ENCODE data around the gene PABPC1L.

PABPC1L gene

DNA sequence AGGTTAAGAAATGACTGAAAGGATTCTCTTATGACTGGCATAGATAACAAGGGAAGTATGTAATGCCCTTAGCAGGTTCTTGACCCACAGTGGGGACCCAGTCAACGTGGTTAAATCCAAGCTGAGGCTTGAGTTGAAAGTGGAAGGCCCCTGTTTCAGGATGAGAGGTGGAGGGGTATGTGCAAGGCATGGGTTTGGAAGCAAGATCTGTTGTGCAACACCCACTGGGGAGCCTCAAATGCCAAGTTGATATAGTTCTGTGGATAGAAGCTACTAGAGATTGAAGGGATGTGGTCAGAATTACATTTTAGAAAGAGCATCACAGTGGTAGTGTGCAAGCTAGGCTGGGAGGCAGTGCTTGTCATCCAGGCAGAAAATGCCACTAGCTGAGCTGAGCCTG is 5.1 kb downstream of the PABPC1L start:
- in situ Hi-C loops (cut with MboI; ENCODE audit: low sequenced_read_pairs, unreplicated experiment), result no loop called here
- DNase-seq (ENCODE audit: low spot score), result no peak
- TF ChIP-seq, protein P1, sequence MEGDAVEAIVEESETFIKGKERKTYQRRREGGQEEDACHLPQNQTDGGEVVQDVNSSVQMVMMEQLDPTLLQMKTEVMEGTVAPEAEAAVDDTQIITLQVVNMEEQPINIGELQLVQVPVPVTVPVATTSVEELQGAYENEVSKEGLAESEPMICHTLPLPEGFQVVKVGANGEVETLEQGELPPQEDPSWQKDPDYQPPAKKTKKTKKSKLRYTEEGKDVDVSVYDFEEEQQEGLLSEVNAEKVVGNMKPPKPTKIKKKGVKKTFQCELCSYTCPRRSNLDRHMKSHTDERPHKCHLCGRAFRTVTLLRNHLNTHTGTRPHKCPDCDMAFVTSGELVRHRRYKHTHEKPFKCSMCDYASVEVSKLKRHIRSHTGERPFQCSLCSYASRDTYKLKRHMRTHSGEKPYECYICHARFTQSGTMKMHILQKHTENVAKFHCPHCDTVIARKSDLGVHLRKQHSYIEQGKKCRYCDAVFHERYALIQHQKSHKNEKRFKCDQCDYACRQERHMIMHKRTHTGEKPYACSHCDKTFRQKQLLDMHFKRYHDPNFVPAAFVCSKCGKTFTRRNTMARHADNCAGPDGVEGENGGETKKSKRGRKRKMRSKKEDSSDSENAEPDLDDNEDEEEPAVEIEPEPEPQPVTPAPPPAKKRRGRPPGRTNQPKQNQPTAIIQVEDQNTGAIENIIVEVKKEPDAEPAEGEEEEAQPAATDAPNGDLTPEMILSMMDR (IDR thresholded peaks at IDR 0.05; ENCODE audit: borderline replicate concordance, control extremely low read depth, extremely low read depth, insufficient read depth, missing control alignments), result no peak

DNA sequence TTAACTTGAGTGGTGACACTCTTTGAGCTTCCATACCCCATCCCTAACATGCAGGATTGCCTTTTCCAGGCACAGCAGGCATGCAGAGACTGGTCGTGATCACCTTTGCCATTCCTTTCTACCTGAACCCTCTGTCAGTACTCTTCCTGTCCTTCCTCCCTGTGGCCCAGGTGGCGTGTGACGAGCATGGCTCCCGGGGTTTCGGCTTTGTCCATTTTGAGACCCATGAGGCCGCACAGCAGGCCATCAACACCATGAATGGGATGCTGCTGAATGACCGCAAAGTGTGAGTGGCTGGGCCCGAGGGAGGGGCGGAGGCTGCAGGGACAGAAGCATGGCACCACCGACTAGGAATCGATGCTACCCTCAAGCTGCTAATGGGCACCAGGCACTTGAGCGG is 6.7 kb downstream of the PABPC1L start:
- TF ChIP-seq, protein P1 (IDR thresholded peaks at IDR 0.05; ENCODE audit: borderline replicate concordance, control extremely low read depth, extremely low read depth, insufficient read depth, missing control alignments), result no peak
- in situ Hi-C loops (cut with MboI; ENCODE audit: low sequenced_read_pairs, unreplicated experiment), result no loop called here
- no peak for DNase-seq (ENCODE audit: low spot score)

DNA sequence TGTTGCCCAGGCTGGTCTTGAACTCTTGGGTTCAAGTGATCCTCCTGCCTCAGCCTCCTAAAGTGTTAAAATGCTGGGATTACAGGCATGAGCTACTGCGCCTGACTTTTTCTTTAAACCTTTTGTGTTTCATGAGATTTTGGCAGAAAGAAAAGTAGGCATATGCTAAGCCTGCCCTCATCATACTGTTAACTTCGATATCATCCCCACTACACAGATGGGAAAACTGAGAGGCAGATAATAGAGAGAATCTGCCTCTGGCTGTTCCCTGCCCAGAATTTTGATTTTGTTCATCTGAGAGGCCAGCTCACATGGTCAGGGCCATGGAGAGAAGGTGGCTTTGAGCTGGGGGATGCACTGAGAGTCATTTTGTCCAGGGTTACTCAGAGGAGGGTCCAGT is 7.5 kb downstream of the PABPC1L start:
- DNase-seq (ENCODE audit: low spot score), result no peak
- in situ Hi-C loops (cut with MboI; ENCODE audit: low sequenced_read_pairs, unreplicated experiment), result no loop called here
- TF ChIP-seq, protein P1 (IDR thresholded peaks at IDR 0.05; ENCODE audit: borderline replicate concordance, control extremely low read depth, extremely low read depth, insufficient read depth, missing control alignments), result no peak

DNA sequence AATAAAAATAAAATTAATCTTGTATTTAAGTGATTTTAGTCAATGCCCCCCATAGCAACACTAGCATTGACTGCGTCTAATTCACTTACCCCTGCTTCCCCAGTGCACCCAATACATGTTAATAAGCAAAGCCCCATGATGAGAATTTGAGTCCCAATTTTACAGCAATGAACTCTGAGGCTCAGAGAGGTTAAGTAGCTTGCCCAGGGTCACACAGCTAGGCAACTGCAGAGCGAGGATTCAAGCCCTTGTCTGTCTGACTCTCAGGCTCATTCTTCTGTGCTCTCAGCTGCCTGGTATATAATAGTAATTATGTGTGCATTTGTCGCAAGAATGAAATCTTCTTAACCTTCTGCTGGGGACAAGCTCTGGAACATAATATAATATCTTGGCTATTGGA is 8.5 kb downstream of the PABPC1L start:
- TF ChIP-seq, protein P1 (IDR thresholded peaks at IDR 0.05; ENCODE audit: borderline replicate concordance, control extremely low read depth, extremely low read depth, insufficient read depth, missing control alignments), result no peak
- no peak for DNase-seq (ENCODE audit: low spot score)
- in situ Hi-C loops (cut with MboI; ENCODE audit: low sequenced_read_pairs, unreplicated experiment), result no loop called here

DNA sequence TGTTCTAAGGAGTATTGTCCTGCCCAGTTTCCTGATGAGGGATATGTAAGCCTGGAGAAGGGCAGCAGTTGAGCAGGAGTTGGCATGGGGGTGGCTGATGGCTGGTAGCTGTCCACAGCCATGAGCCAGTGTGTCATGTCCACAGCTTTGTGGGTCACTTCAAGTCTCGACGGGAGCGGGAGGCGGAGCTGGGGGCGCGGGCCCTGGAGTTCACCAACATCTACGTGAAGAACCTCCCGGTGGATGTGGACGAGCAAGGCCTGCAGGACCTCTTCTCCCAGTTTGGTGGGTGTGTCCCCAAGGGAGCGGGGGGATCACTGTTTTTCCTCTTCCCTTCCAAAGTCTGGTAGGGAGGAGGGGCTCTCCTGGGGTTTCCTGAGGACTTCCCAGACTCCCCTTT is 8.9 kb downstream of the PABPC1L start:
- TF ChIP-seq, protein P1 (IDR thresholded peaks at IDR 0.05; ENCODE audit: borderline replicate concordance, control extremely low read depth, extremely low read depth, insufficient read depth, missing control alignments), result no peak
- no peak for DNase-seq (ENCODE audit: low spot score)
- in situ Hi-C loops (cut with MboI; ENCODE audit: low sequenced_read_pairs, unreplicated experiment), result no loop called here

DNA sequence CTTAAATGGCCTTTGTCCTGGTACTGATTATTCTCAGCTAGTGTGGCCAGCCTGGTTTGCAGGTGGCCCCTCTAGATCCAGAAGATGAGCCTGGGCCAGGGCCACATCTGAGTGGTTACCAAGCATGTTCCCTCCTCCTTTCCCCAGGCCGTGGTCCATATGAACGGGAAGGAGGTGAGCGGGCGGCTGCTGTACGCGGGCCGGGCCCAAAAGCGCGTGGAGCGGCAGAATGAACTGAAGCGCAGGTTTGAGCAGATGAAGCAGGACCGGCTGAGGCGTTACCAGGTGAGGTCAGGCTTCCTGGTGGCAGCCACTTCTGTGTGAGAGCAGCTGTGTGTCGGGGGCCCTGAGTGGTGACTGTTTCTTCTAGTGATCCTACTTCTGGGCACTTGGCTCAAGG is 11.6 kb downstream of the PABPC1L start:
- in situ Hi-C loops (cut with MboI; ENCODE audit: low sequenced_read_pairs, unreplicated experiment), result no loop called here

More for the DNA sequence above, 11.6 kb downstream of the PABPC1L start:
- TF ChIP-seq, protein P1 (IDR thresholded peaks at IDR 0.05; ENCODE audit: borderline replicate concordance, control extremely low read depth, extremely low read depth, insufficient read depth, missing control alignments), result no peak
- DNase-seq (ENCODE audit: low spot score), result no peak
